Stimulated activated effector memory CD8-positive, alpha-beta T cell treated with anti-CD3 and anti-CD28 coated beads, Interleukin-12 subunit alpha, Interleukin-12 subunit beta, amount 100 ng/mL, for 72 hours (primary cell): ENCODE data around the gene TK1.

Source experiments
- ATAC-seq: fragments of 150-1000 bp; cut with Tn5 transposase; 2 replicates; pipeline ENCODE4 v1.10.0; 2021
- DNase-seq, 2 donors: peaks; one replicate each; pipeline ENCODE4 v3.0.0; 2021 to 2022; ENCODE audit warnings: low spot score in 2 of 2
- H3K27ac Mint-ChIP-seq: one replicate; pipeline ENCODE4 v1.8.0; 2022; ENCODE audit warnings: mild to moderate bottlenecking, mixed read lengths
- H3K36me3 Mint-ChIP-seq: one replicate; pipeline ENCODE4 v1.8.0; 2022; ENCODE audit warnings: mild to moderate bottlenecking, mixed read lengths
- H3K4me1 Mint-ChIP-seq: one replicate; pipeline ENCODE4 v1.8.0; 2022; ENCODE audit warnings: mixed read lengths
- H3K4me3 Mint-ChIP-seq: one replicate; pipeline ENCODE4 v1.8.0; 2022; ENCODE audit warnings: mild to moderate bottlenecking, mixed read lengths
- H3K9me3 Mint-ChIP-seq: one replicate; pipeline ENCODE4 v1.8.0; 2022; ENCODE audit warnings: mixed read lengths

The TK1 gene

GRCh38 chr17:78138204-78139060 is 48.4 kb downstream of the TK1 start:
- peaks cover 72% of the 10 kb centered on the region for H3K4me1 Mint-ChIP-seq
- peak overlapping the region; percentile 88 for H3K27ac Mint-ChIP-seq
- peaks cover 100% of the 10 kb centered on the region for H3K36me3 Mint-ChIP-seq
- DNase-seq (no peak), ATAC-seq (no peak)
- peak overlapping the region; percentile 20 for H3K4me3 Mint-ChIP-seq
- H3K9me3 Mint-ChIP-seq = no peaks in the 10 kb centered on the region

DNA sequence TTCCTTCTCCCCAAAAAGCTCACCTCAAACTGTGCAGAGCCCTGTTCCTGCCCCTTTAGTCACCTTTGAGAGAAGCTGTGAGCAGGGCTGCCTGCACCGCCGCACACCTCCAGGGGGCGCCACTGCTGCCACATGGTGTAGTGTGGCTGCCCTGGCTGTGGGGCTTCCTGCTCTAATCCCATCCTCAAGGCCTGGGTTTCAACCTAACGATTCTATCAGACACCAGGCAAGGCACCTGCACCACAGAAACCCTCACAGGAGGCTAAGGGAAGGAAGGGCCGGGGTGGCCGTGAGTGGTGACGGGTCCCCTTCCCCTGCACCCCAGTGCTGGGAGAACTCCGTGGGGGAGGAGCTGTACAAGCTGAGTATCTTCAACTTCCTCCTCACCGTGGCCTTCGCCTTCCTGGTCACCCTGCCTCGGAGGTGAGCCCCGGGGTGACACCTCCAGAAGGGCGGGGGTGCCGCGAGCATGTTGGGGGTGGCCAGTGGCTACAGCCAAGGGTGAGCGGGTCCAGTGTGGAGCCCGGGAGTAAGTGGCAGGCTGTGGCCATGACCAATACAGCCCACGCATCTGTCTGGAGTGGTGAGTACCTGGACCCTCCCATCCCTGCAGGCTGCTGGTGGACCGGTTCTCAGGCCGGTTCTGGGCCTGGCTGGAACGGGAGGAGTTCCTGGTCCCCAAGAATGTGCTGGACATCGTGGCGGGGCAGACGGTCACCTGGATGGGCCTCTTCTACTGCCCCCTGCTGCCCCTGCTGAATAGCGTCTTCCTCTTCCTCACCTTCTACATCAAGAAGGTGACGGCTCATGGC is 49.3 kb downstream of the TK1 start:
- H3K36me3 Mint-ChIP-seq = peaks cover 100% of the 10 kb centered on the region
- peak overlapping the region; percentile 88 for H3K27ac Mint-ChIP-seq
- DNase-seq = peak in 1 of 2 donors; percentile 69
- peak; percentile 9 for ATAC-seq
- H3K4me3 Mint-ChIP-seq = peak overlapping the region; percentile 21
- peaks cover 75% of the 10 kb centered on the region for H3K4me1 Mint-ChIP-seq
- H3K9me3 Mint-ChIP-seq = no peaks in the 10 kb centered on the region

DNA sequence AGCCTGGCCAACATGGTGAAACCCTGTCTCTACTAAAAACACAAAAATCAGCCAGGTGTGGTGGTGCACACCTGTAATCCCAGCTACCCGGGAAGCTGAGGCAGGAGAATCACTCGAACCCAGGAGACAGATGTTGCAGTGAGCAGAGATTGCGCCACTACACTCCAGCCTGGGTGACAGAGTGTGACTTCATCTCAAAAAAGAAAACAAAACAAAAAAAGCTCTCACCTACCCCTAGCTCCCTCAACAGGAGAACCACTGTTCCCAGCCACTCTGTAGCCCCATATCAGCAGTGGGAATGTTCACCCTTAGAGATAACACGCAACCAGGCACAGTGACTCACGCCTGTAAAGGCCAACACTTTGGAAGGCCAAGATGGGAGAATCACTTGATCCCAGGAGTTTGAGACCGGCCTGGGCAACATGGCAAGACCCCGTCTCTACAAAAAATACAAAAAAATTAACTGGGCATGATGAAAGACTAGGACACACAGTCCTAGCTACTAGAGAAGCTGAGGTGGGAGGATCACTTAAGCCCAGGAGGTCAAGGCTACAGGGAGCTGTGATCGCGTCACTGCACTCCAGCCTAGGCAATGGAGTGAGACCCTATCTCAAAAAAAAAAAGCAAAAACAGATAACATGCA is 50.9 kb downstream of the TK1 start:
- DNase-seq (no peak), ATAC-seq (no peak)
- Mint-ChIP-seq H3K4me3 (peak overlapping the region; percentile 25), H3K27ac (peak overlapping the region; percentile 72), H3K4me1 (peaks cover 82% of the 10 kb centered on the region), H3K9me3 (no peaks in the 10 kb centered on the region), H3K36me3 (peaks cover 98% of the 10 kb centered on the region)

DNA sequence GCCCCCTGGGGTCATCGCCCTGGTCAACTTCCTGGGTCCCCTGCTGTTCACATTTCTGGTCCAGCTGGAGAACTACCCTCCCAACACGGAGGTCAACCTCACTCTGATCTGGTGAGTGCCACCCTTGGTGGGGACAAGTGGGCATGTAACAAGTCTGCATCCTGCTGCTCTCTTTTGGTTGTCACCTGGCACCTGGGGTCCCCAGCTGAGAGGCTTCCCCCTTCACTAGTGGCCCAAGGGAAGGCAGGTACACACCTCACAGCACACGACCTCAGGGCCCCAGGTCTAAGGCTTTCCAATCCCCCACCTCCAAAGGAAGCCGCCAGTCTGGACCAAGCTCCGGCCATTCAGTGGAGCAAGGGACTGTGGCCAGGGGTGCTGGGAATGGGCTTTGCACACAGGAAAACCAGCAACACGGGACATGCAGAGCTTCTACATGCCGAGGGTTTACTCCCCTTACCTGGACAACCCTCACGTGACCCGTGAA is 51.9 kb downstream of the TK1 start:
- Mint-ChIP-seq H3K36me3 (peaks cover 98% of the 10 kb centered on the region), H3K9me3 (no peaks in the 10 kb centered on the region), H3K27ac (no peak overlapping the region), H3K4me1 (peaks cover 86% of the 10 kb centered on the region), H3K4me3 (peak overlapping the region; percentile 99)
- DNase-seq = no peak
- ATAC-seq = no peak

GRCh38 chr17:78133971-78134898 is 52.6 kb downstream of the TK1 start:
- peaks cover 97% of the 10 kb centered on the region for H3K36me3 Mint-ChIP-seq
- ATAC-seq (peak; percentile 19), DNase-seq (peak; percentile 59 to 84)
- peak overlapping the region; percentile 99 for H3K4me3 Mint-ChIP-seq
- H3K27ac Mint-ChIP-seq = peak overlapping the region; percentile 97
- peaks cover 87% of the 10 kb centered on the region for H3K4me1 Mint-ChIP-seq
- no peaks in the 10 kb centered on the region for H3K9me3 Mint-ChIP-seq

GRCh38 chr17:78133179-78133951 is 53.5 kb downstream of the TK1 start:
- H3K4me3 Mint-ChIP-seq = peak overlapping the region; percentile 99
- peaks cover 84% of the 10 kb centered on the region for H3K4me1 Mint-ChIP-seq
- ATAC-seq = no peak
- no peak for DNase-seq
- H3K9me3 Mint-ChIP-seq = no peaks in the 10 kb centered on the region
- H3K27ac Mint-ChIP-seq = peak overlapping the region; percentile 97
- H3K36me3 Mint-ChIP-seq = peaks cover 95% of the 10 kb centered on the region

- peaks cover 92% of the 10 kb centered on the region for H3K36me3 Mint-ChIP-seq
- ATAC-seq (no peak), DNase-seq (no peak)
- H3K9me3 Mint-ChIP-seq = no peaks in the 10 kb centered on the region
- H3K4me1 Mint-ChIP-seq = peaks cover 78% of the 10 kb centered on the region
- peak overlapping the region; percentile 97 for H3K27ac Mint-ChIP-seq
- H3K4me3 Mint-ChIP-seq = peak overlapping the region; percentile 99
These were observed 54.1 kb downstream of the TK1 start for GRCh38 chr17:78132767-78133178.

DNA sequence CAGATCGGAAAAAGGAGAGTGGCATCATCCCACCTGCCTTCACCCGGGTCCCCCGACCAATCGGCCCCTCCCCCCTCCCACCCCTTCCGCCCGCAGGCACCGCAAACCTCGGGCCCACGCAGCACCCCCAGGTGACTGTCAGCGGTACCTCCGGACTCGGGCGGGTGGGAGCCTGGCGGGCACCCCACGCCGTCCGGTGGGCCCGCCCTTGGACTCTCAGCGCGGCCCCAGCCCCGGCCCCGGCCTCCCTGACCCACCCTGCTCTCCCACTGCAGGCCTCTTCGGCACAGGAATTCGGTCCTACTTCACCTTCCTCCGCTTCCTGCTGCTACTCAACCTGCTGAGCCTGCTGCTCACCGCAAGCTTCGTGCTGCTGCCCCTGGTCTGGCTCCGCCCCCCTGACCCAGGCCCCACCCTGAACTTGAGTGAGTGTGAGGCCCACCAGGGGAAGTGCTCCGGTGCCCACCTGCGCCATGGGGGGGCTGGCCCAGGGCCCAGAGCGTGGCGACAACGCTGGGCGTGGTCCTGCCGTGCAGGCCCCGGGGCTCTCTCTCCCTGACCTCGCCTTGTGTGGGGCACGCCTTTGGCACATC is 54.7 kb downstream of the TK1 start:
- H3K4me3 Mint-ChIP-seq = peak overlapping the region; percentile 99
- no peaks in the 10 kb centered on the region for H3K9me3 Mint-ChIP-seq
- peaks cover 76% of the 10 kb centered on the region for H3K4me1 Mint-ChIP-seq
- DNase-seq = peak; percentile 57 to 81
- peak; percentile 16 for ATAC-seq
- peak overlapping the region; percentile 97 for H3K27ac Mint-ChIP-seq
- peaks cover 92% of the 10 kb centered on the region for H3K36me3 Mint-ChIP-seq

- peak overlapping the region; percentile 97 for H3K27ac Mint-ChIP-seq
- peak; percentile 53 to 80 for DNase-seq
- peaks cover 87% of the 10 kb centered on the region for H3K36me3 Mint-ChIP-seq
- no peaks in the 10 kb centered on the region for H3K9me3 Mint-ChIP-seq
- peak overlapping the region; percentile 99 for H3K4me3 Mint-ChIP-seq
- peak; percentile 26 for ATAC-seq
- H3K4me1 Mint-ChIP-seq = peaks cover 75% of the 10 kb centered on the region
These were observed 55.4 kb downstream of the TK1 start for GRCh38 chr17:78131172-78132083.

GRCh38 chr17:78130437-78131101 is 56.3 kb downstream of the TK1 start, which contains the start of gene TMC8:
Gene TMC8, plus strand, starts transcription at chr17:78130771. Its CDS starts 818 bp downstream, at chr17:78131589.
- Mint-ChIP-seq H3K4me1 (peaks cover 74% of the 10 kb centered on the region), H3K4me3 (peak within 1 kb of the TSS; percentile 99), H3K36me3 (peaks cover 82% of the 10 kb centered on the region), H3K27ac (peak within 1 kb of the TSS; percentile 97), H3K9me3 (no peaks in the 10 kb centered on the region)
- ATAC-seq = peak; percentile 59
- peak; percentile 58 to 86 for DNase-seq

DNA sequence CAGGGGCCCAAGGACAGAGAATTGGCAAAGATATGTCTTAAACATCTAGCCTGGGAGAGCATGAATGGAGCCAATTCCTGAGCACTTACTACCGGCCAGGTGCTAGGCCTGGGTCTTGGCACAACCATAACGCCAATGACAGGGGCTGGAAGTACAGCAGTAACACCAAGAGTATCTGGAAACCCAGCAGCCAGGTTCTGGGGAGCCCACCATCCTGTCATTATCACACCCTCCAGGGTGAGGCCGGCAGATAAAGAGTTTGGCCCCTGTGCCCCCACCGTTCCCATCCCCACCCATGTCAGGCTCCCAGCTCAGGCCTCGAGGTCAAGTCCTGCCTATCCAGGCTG is 56.8 kb downstream of the TK1 start:
- H3K9me3 Mint-ChIP-seq = no peaks in the 10 kb centered on the region
- no peak for DNase-seq
- peak overlapping the region; percentile 97 for H3K27ac Mint-ChIP-seq
- no peak for ATAC-seq
- H3K4me1 Mint-ChIP-seq = peaks cover 71% of the 10 kb centered on the region
- peak overlapping the region; percentile 99 for H3K4me3 Mint-ChIP-seq
- peaks cover 82% of the 10 kb centered on the region for H3K36me3 Mint-ChIP-seq
